SKM-1 treated with dmso at 0.1 percent for 144 hours (cell line): Measurements from ENCODE around the gene FIBCD1.

Source experiments
- DNase-seq: peaks from one replicate; lab custom pipeline; 2025; ENCODE audit not compliant: unreplicated experiment; lab: John Stamatoyannopoulos, UW

Gene FIBCD1

DNA sequence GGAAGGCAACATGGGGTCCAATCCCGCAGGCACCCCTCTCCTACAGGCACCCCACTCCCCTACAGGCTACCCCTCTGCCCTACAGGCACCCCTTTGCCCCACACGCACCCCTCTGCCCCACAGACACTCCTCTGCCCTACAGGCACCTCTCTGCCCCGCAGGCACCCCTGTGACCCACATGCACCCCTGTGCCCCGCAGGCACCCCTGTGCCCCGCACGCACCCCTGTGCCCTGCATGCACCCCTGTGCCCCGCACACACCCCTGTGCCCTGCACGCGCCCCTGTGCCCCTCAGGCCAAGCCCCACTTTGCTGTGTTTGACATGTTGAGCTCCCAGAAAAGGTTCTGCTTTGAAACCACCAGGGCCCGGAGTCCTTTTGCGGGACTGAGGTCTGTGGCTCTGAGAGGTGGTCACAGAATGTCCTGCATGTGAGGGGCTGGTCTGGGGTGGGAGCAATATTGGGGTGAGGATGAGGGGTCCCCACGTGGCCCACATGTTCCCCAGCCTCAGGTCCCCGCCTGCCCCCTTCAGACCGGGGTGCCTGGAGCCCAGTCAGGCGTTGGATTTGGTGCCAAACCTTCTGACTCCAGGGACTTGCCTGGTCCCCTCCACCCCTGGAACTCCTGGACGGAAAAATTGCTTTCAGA lies 41.8 kb downstream of the FIBCD1 start:
- no peak for DNase-seq

DNA sequence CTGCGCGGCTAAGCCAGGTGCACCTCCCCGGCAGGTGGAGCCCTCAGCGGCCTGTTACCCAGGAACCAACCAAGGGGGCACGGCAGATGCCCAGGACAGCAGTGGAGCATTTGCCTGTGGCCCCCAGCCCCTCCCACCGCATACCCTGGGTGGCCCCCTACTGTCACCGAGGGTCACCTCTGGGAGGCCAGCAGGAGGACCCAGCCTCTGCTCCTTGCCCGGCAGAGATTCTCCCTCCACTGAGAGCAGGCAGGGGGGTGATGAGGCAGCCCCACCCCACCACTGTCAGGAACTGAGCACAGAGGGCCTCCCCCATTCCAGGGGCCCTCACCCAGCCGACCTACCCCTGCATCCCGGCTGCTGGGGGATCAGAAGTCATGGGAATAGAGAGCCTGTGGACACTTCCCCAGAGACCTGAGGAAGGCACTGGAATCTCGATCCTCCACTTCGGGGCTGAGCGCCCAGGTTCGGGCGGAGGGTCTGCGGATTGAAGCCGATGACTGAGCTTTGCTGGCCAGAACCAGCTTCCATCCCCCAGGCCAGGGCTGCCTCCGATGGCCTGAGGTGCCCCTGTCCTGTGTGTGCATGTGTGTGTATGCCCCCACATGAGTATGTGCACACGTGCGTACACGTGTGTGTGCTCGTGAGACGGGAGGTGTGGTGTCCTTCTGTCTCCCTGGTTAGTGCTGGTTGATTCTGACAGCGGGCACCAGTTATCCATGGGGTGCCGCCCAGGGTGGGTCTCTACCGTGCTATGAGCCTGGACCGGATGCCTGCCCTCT lies 42.6 kb downstream of the FIBCD1 start, which contains the start of gene QRFP:
TSS of gene QRFP (minus strand) at position 580 of the 782 bp plus-strand sequence. CDS start 2,974 bp downstream, outside the sequence.
- DNase-seq: no peak

- DNase-seq: no peak
Measured at GRCh38 chr9:130895481-130896232, 43.4 kb downstream of the FIBCD1 start.

DNA sequence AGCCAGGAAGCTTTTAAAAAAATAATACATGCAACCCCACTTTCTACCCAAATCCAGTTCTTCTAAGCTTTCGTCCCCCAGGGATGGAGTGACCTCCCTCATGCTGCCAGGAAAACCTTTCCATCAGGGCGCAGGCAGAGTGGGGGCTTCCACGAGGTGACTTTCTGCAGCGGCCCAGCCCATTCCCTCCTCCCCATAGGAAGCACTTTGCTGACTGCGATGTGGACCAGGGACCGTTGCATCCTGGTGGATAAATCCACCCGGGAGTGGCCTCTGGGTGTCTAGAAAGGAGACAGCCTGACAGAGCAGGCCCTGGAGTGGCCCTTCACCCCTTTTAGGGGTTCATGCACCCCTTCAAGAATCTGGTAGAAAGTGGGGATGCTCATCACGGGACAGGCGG lies 44.0 kb downstream of the FIBCD1 start:
- no peak for DNase-seq

DNA sequence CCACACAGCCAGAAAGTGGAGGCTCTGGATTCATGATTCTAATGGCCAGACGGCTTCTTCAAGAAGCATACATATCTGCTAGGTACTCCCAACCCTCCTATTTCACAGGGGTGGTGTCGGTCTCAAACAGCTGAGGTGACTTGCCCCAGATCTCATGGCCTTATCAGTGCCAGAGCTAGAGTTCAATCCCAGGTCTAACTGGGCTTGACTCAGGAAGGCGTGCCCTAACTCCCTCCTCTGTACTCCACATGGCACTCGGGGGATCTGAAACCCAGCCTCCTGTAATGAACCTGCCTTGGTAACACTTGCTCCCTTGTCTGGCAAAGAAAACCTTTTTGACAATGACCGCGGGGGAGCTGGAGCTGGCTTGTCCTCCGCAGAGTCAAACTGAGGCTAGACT lies 44.5 kb downstream of the FIBCD1 start:
- no peak for DNase-seq

GRCh38 chr9:130893341-130894101 lies 45.5 kb downstream of the FIBCD1 start:
- peak; percentile 93 for DNase-seq

DNA sequence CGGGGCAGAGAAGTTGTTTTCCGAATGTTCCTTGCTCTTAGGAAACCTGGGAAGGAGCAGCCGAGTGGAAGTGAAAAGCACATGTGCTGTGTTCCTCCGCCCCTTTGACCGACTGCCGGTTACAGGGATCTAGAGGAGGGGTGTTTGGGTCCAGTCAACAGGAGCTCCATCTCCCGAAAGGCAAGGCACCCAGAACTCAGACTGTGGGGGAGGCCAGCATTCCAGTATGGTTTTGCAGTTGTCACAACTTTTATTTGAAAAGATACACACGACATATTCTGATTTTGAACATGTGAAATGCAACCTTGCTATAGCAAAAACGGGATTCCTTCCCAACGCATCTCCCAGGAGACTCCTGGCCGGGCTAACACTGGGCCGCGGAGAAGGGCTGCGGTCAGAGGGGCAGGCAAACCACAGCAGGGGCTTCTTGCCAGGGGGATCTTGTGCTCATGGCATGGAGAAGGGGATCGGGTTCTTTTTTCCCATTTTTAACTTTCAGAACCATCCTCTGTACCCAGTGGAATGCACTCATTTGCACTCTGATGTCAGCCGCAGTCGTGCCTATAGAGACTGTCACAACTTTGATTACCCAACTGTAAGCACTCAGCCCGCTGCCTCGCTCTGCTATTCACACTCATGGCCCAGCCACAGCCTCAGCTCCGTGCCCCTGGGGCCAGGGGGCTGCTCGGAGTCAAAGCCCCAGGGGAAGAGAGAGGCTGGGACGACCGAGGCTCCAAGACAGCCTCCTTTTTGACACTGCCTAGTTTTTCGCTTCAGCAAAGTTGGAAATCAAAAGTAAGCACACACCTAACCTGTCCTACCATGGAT lies 46.4 kb downstream of the FIBCD1 start:
- DNase-seq: peak; percentile 42

GRCh38 chr9:130891688-130892476 lies 47.2 kb downstream of the FIBCD1 start:
- DNase-seq: no peak

DNA sequence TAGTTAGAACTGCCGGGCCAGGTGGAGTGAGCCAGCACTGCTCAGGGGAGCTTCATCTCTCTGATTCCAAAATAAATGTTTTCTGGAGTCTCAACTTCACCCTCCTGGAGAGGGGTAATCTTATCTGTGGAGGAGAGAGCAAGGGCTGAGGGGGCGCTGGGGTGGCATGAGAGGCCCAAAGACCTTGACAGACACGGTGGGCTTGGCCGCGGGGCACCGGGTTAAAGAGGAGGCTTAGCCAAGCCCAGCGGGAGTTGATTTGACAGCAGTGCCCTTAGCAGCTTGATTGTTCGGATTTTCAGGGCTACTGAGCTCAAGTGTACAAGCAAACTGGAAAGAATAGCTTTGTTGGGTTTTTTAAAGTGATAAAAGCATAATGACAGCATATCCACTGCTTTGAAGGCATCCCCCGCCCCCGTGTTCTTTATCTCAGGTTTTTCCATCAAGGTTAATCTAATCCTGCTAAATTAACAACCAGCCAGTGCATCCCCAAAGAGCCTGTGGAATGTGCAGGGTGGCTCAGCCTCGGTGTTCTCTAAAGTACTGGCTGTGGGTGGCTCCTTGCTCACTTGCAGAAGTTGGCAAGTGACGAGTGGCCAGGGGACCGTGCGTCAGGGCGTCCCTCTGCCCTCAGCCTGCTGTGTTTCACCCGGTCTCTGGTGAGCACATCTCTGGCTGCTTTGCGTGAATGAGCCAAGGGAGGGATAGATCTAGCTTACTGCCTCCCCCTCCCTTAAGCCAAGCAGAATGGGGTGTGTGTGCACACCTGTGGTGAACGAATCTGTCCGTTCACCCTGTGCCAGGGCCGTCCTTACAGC lies 48.0 kb downstream of the FIBCD1 start:
- DNase-seq: no peak

DNA sequence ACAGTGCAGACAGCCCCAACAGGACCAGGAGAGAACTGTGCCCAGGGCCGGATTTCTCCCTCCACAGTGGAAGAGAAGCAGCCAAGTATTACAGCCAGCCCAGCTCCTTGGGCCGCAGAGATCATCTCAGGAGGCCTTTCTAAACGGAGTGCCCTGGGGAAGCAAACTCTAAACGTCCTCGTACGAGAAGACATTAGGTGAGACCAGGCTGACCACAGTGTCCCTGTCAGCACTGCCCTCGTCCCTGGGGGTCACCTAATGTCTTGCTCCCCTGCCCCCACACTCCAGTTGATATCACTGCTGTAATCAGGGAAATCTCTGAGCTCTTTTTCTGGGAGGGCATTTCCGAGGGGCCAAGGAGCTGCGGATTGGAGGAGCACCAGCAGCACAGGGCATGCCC lies 48.9 kb downstream of the FIBCD1 start:
- DNase-seq: no peak

DNA sequence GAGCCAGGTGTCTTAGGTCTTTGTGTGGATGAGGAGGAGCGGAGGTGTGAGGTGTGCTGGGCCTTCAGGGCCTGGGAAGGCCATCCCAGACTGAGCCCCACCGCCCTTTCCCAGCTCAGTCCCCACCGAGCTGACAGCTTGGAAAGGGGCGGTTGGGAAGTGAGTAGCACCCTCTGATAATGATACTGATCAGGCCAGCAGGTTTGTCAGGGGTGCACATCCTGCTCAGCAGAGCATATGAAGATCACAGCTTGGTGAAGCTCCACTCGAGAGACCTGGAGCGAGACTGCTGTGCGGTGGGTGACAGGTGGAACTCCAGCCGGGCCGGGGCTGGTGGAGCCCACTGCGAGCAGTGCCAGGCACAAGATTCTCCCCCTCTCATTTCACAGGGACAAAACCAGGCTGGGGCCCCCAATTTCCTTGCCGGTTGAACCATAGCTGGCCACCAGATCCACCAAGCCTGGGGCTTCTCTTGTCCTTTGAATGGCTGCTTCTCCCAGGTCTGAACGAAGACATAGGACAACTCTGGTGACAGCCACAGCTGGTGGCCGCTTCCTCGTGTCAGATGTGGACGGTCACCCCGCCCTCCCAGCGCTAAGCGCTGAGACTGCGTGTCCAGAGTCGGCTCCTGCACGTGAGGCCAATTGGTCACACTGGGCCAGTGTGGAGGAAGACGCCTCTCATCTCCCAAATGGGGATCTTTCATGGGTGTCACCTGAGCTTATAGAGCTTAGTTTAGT lies 50.7 kb downstream of the FIBCD1 start:
- DNase-seq: no peak

GRCh38 chr9:130887494-130888144 lies 51.4 kb downstream of the FIBCD1 start:
- DNase-seq: no peak

GRCh38 chr9:130886981-130887380 lies 52.1 kb downstream of the FIBCD1 start:
- DNase-seq: no peak

DNA sequence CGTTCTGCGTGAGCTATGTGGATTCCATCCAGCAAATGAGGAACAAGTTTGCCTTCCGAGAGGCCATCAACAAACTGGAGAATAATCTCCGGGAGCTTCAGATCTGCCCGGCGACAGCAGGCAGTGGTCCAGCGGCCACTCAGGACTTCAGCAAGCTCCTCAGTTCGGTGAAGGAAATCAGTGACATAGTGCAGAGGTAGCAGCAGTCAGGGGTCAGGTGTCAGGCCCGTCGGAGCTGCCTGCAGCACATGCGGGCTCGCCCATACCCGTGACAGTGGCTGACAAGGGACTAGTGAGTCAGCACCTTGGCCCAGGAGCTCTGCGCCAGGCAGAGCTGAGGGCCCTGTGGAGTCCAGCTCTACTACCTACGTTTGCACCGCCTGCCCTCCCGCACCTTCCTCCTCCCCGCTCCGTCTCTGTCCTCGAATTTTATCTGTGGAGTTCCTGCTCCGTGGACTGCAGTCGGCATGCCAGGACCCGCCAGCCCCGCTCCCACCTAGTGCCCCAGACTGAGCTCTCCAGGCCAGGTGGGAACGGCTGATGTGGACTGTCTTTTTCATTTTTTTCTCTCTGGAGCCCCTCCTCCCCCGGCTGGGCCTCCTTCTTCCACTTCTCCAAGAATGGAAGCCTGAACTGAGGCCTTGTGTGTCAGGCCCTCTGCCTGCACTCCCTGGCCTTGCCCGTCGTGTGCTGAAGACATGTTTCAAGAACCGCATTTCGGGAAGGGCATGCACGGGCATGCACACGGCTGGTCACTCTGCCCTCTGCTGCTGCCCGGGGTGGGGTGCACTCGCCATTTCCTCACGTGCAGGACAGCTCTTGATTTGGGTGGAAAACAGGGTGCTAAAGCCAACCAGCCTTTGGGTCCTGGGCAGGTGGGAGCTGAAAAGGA lies 53.3 kb downstream of the FIBCD1 start:
- no peak for DNase-seq

DNA sequence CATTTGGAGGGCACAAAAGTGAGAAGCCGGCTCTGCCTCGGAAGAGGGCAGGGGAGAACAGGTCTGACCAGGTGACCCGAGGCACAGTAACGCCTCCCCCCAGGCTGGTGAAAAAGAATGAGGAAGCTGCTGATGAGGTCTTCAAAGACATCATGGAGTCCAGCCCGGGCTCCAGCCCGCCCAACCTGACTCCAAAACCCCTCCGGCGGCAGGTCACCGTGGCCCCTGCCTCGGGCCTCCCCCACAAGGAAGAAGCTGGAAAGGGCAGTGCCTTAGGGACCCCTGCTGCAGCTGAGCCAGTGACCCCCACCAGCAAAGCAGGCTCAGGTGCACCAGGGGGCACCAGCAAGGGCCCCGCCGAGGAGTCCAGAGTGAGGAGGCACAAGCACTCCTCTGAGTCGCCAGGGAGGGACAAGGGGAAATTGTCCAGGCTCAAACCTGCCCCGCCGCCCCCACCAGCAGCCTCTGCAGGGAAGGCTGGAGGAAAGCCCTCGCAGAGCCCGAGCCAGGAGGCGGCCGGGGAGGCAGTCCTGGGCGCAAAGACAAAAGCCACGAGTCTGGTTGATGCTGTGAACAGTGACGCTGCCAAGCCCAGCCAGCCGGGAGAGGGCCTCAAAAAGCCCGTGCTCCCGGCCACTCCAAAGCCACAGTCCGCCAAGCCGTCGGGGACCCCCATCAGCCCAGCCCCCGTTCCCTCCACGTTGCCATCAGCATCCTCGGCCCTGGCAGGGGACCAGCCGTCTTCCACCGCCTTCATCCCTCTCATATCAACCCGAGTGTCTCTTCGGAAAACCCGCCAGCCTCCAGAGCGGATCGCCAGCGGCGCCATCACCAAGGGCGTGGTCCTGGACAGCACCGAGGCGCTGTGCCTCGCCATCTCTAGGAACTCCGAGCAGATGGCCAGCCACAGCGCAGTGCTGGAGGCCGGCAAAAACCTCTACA lies 54.2 kb downstream of the FIBCD1 start:
- no peak for DNase-seq
